GM23338 (cell line): Measurements from ENCODE around the gene CMTM2.

ENCODE experiments used
- CTCF ChIP-seq, 2 experiments: fragments of 200-600 bp in 1 of 2; sonication (generic) in 1 of 2; conservative IDR thresholded peaks; 2 replicates each; pipeline versions ENCODE4 v1.5.1 to v1.6.1; 2016 to 2017; ENCODE audit warnings: antibody characterized with exemption in 2 of 2, low read depth in 2 of 2, mild to moderate bottlenecking in 2 of 2, moderate library complexity in 1 of 2
- EZH2 ChIP-seq: fragments of 200-600 bp; sonication (generic); IDR thresholded peaks from one replicate; pipeline ENCODE4 v1.8.0; 2017; ENCODE audit warnings: antibody characterized with exemption, mild to moderate bottlenecking, low read depth; ENCODE audit not compliant: unreplicated experiment
- POLR2AphosphoS5 ChIP-seq: IDR thresholded peaks from 2 replicates; pipeline ENCODE4 v1.6.1; 2016; ENCODE audit warnings: antibody characterized with exemption, low read depth
- REST ChIP-seq: IDR thresholded peaks from one replicate; pipeline ENCODE4 v1.6.1; 2018; ENCODE audit warnings: antibody characterized with exemption; ENCODE audit not compliant: unreplicated experiment

- no peak for TF ChIP-seq CTCF (conservative IDR thresholded peaks at IDR 0.05; ENCODE audit: low read depth in 2 of 2)
- TF ChIP-seq POLR2AphosphoS5: no peak
- no peak for TF ChIP-seq REST
- TF ChIP-seq EZH2: no peak
Observed at GRCh38 chr16:66547101-66547989, 31.9 kb upstream of the CMTM2 start.
